T-helper 2 cell treated with Interferon-gamma antibody and Interleukin-4, amounts not matched to agents 5 μg/mL and 100 μg/mL, for 36 hours (primary cell): ENCODE results near the gene COL5A1.

Experiments used
- DNase-seq: peaks from one replicate; pipeline ENCODE4 v3.0.0; 2021; ENCODE audit warnings: low spot score
- H3K27ac Mint-ChIP-seq: one replicate; pipeline ENCODE4 v1.8.0; 2021; ENCODE audit warnings: mild to moderate bottlenecking, mixed read lengths
- H3K27me3 Mint-ChIP-seq: one replicate; pipeline ENCODE4 v1.8.0; 2021; ENCODE audit warnings: low read depth, mixed read lengths
- H3K36me3 Mint-ChIP-seq: one replicate; pipeline ENCODE4 v1.8.0; 2021; ENCODE audit warnings: low read depth, mixed read lengths
- H3K4me1 Mint-ChIP-seq: one replicate; pipeline ENCODE4 v1.8.0; 2021; ENCODE audit warnings: low read depth, mixed read lengths
- H3K4me3 Mint-ChIP-seq: one replicate; pipeline ENCODE4 v1.8.0; 2022; ENCODE audit warnings: mild to moderate bottlenecking, moderate library complexity, mixed read lengths
- H3K9me3 Mint-ChIP-seq: one replicate; pipeline ENCODE4 v1.8.0; 2021; ENCODE audit warnings: mixed read lengths

Gene COL5A1

GRCh38 chr9:134626571-134627416 is 14.8 kb upstream of the COL5A1 start:
- Mint-ChIP-seq H3K9me3 (no peaks in the 10 kb centered on the region), H3K27me3 (no peaks in the 10 kb centered on the region), H3K4me3 (no peak overlapping the region), H3K36me3 (no peaks in the 10 kb centered on the region), H3K27ac (no peak overlapping the region), H3K4me1 (no peaks in the 10 kb centered on the region)
- DNase-seq: no peak

DNA sequence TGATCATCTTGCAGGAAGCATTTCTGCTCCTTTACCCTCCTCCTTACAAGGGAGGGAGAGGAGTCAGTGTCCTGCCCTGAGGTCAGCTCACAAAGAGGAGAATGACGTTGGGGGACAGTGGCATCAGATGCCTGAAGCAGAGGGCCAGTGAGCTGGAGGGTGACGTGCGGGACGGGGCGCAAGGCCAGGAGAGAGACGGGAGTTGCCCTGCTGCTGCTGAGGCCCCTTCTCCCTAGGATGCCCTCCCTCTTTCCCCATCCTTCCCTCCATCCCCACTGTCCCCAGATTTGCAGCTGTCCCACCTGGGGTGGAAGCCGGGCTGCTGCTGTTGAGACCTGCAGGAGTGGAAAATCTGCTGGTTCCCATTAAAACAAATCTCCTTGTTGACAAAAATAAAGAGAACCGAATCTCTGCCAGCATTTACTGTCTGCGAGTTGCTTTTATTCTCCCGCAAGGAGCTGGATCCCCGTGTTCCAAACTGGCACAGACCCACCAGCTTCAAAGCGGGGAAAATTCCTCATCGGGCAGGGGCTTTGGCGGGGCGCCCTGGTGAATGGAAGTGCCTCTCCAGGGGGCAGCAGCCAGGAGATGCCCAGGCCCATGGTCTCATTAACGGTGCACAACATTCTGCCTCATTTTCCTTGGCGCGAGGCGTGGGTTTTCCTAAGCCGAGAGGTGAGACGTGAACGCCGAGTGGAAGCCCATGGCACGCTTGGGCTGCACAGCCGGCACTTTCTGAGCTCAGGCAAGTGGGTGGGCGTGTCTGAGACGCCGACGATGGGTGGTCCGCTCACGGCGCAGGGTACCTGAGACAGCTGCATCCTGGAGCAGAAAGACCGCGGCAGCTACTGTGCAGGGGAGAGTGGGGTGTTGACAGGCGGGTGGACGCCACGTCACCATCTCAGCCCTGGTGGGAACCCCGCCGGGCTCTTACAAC is 13.9 kb upstream of the COL5A1 start:
- no peaks in the 10 kb centered on the region for H3K4me1 Mint-ChIP-seq
- no peak overlapping the region for H3K27ac Mint-ChIP-seq
- no peak for DNase-seq
- no peaks in the 10 kb centered on the region for H3K9me3 Mint-ChIP-seq
- no peak overlapping the region for H3K4me3 Mint-ChIP-seq
- H3K36me3 Mint-ChIP-seq: no peaks in the 10 kb centered on the region
- H3K27me3 Mint-ChIP-seq: no peaks in the 10 kb centered on the region

GRCh38 chr9:134628354-134628736 is 13.3 kb upstream of the COL5A1 start:
- no peaks in the 10 kb centered on the region for H3K4me1 Mint-ChIP-seq
- no peaks in the 10 kb centered on the region for H3K36me3 Mint-ChIP-seq
- no peak overlapping the region for H3K4me3 Mint-ChIP-seq
- no peaks in the 10 kb centered on the region for H3K27me3 Mint-ChIP-seq
- DNase-seq: no peak
- no peak overlapping the region for H3K27ac Mint-ChIP-seq
- H3K9me3 Mint-ChIP-seq: no peaks in the 10 kb centered on the region

DNA sequence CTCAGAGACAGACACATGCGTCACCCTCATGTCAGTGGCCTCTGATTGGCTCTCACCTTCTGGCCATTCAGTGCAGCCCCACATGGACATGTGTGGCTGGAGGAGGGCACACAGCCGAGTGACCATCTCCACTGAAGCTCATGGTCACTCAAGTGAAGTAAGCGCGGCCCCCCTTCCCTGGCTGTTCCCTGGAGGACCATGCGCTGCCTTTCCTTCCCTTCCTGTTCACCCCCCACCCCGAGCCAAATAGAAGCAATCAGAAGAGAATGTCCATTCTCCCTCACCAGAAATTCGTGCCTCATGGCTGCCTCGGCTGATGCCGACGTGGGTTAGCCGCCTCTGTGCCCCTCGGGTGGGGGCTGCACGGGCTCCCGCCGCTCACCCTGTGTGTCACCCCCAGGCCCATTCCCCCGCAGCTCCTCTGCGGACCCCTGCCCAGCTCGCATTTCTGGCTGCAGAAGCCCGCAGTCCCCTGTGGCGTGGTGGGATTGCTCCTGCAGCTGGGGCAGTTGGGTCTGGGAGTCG is 12.5 kb upstream of the COL5A1 start:
- no peak for DNase-seq
- Mint-ChIP-seq H3K27me3 (no peaks in the 10 kb centered on the region), H3K27ac (no peak overlapping the region), H3K4me3 (no peak overlapping the region), H3K36me3 (no peaks in the 10 kb centered on the region), H3K4me1 (no peaks in the 10 kb centered on the region), H3K9me3 (no peaks in the 10 kb centered on the region)

DNA sequence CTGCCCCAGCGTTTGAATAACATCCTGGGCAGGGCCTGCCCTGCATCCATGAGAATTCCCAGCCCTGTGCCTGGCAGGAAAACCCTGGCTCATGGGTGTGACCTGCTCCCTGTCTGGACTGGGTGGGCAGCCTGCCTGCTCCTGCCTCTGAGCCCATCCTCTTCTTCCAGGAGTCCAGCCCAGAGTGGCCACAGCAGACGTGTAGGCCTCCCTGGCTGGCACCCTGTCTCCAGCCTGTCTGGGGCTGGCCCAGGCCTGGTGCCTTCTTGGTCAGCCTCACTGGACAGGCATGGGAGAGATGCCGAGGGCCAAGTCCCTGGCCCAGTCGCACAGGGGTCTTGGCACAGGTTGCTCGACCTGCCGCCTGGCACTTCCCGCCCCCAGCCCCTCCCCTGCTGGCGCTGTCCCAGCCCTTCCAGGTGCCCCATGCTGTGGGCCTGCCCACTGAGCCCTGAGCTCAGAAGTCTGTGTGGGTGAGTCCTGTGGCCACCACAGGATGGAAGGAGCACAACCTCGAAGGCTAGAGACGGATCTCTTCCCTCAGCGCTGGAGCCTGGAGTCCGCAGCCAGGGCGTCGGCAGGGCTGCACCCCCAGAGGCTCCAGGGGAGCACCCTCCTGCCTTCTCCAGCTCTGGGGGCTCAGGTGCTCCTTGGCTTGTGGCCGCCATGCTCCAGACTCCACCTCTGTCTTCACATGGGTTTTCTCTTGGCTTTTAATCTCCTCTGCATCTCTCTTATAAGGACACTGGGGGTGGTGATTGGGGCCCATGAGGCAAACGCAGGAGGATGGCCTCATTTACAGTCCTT is 11.8 kb upstream of the COL5A1 start:
- H3K4me1 Mint-ChIP-seq: no peaks in the 10 kb centered on the region
- H3K27me3 Mint-ChIP-seq: no peaks in the 10 kb centered on the region
- H3K36me3 Mint-ChIP-seq: no peaks in the 10 kb centered on the region
- DNase-seq: no peak
- H3K27ac Mint-ChIP-seq: no peak overlapping the region
- no peaks in the 10 kb centered on the region for H3K9me3 Mint-ChIP-seq
- H3K4me3 Mint-ChIP-seq: no peak overlapping the region

GRCh38 chr9:134630393-134630790 is 11.2 kb upstream of the COL5A1 start:
- no peak overlapping the region for H3K27ac Mint-ChIP-seq
- no peaks in the 10 kb centered on the region for H3K9me3 Mint-ChIP-seq
- no peak for DNase-seq
- H3K4me1 Mint-ChIP-seq: no peaks in the 10 kb centered on the region
- no peaks in the 10 kb centered on the region for H3K36me3 Mint-ChIP-seq
- no peaks in the 10 kb centered on the region for H3K27me3 Mint-ChIP-seq
- no peak overlapping the region for H3K4me3 Mint-ChIP-seq

- no peak for DNase-seq
- H3K9me3 Mint-ChIP-seq: no peaks in the 10 kb centered on the region
- no peak overlapping the region for H3K4me3 Mint-ChIP-seq
- no peak overlapping the region for H3K27ac Mint-ChIP-seq
- no peaks in the 10 kb centered on the region for H3K27me3 Mint-ChIP-seq
- H3K4me1 Mint-ChIP-seq: no peaks in the 10 kb centered on the region
- no peaks in the 10 kb centered on the region for H3K36me3 Mint-ChIP-seq
Observed at GRCh38 chr9:134630861-134631260, 10.7 kb upstream of the COL5A1 start.

GRCh38 chr9:134631881-134632280 is 9.7 kb upstream of the COL5A1 start:
- no peak overlapping the region for H3K4me3 Mint-ChIP-seq
- H3K36me3 Mint-ChIP-seq: no peaks in the 10 kb centered on the region
- no peak overlapping the region for H3K27ac Mint-ChIP-seq
- H3K9me3 Mint-ChIP-seq: no peaks in the 10 kb centered on the region
- H3K4me1 Mint-ChIP-seq: no peaks in the 10 kb centered on the region
- no peak for DNase-seq
- no peaks in the 10 kb centered on the region for H3K27me3 Mint-ChIP-seq

GRCh38 chr9:134632329-134632728 is 9.3 kb upstream of the COL5A1 start:
- Mint-ChIP-seq H3K4me1 (no peaks in the 10 kb centered on the region), H3K27me3 (no peaks in the 10 kb centered on the region), H3K4me3 (no peak overlapping the region), H3K36me3 (no peaks in the 10 kb centered on the region), H3K27ac (no peak overlapping the region), H3K9me3 (no peaks in the 10 kb centered on the region)
- DNase-seq: no peak

DNA sequence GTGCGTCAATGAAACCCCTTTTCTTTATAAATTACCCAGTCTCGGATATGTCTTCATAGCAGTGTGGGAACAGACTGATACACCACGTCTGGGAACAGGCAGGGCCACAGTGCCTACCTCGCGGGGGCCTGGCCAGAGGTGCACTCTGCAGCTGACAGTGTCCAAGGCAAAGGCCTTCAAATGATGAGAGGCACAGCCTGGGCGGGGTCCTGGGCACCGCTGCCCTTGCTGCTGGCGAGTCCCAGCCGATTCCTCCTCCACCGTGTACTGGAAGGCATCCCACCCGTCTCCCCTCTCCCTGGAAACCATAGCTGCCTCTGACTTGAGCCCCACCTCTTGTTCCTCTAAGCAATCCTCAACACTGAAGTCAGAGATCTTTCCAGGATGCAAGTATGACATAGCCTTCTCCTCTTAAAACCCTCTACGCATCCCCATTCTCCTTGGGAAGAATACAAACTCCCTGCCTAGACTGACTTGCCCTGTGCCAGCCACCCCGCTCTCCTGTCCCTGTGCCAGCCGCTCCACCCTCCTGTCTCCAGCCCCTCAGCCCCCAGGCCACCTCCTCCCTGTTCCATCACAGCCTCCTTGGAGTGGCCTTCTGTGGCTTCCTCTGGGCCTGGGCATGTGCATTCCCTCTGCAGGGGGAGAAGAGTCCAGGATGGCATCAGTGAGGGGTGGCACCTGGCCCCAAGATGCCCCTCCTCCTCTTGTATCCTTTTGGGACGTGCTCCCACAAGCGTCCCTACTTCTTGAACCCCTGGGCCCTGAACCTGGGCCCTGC is 8.1 kb upstream of the COL5A1 start:
- Mint-ChIP-seq H3K9me3 (no peaks in the 10 kb centered on the region), H3K4me3 (no peak overlapping the region), H3K27ac (no peak overlapping the region), H3K4me1 (no peaks in the 10 kb centered on the region), H3K27me3 (no peaks in the 10 kb centered on the region), H3K36me3 (no peaks in the 10 kb centered on the region)
- DNase-seq: no peak

DNA sequence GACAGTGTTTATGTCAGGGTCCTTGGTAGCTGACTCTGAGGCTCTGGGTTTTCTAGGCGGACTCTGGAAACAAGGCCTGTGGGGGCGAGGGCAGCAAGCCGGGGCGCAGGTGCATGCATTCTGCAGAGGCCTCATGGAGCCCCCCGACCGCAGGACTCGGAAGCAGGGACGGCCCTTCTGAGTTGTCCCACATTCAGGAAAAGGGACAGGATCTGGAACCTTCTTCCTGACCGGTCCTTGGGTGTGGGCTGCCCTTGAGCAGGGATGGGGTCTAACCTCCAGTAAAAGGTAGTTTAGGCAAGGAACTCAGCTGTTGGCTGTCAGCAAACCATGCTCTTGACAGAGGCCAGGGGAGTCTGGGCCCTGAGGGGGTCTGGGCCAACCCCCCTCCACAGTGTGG is 7.4 kb upstream of the COL5A1 start:
- Mint-ChIP-seq H3K4me3 (no peak overlapping the region), H3K4me1 (no peaks in the 10 kb centered on the region), H3K36me3 (no peaks in the 10 kb centered on the region), H3K9me3 (no peaks in the 10 kb centered on the region), H3K27me3 (no peaks in the 10 kb centered on the region), H3K27ac (no peak overlapping the region)
- no peak for DNase-seq

- Mint-ChIP-seq H3K4me1 (no peaks in the 10 kb centered on the region), H3K27ac (no peak overlapping the region), H3K27me3 (peaks cover 1% of the 10 kb centered on the region), H3K36me3 (no peaks in the 10 kb centered on the region), H3K4me3 (no peak overlapping the region), H3K9me3 (no peaks in the 10 kb centered on the region)
- no peak for DNase-seq
Observed at GRCh38 chr9:134634667-134635230, 6.9 kb upstream of the COL5A1 start.
